HuH-7.5 (cell line): ENCODE measurements around the gene RPL14.

Source experiments
- DNase-seq: peaks from one replicate; pipeline ENCODE4 v3.0.0; 2011; ENCODE audit warnings: low spot score

Gene RPL14

GRCh38 chr3:40463579-40463978 is 6.4 kb downstream of the RPL14 start:
- DNase-seq, result no peak

- DNase-seq, result no peak
Measured at GRCh38 chr3:40464339-40465110, 7.4 kb downstream of the RPL14 start.

- DNase-seq, result no peak
Measured at GRCh38 chr3:40465111-40465407, 7.9 kb downstream of the RPL14 start.

GRCh38 chr3:40465456-40465855 is 8.3 kb downstream of the RPL14 start:
- no peak for DNase-seq

- DNase-seq, result peak; percentile 29
Measured at GRCh38 chr3:40468018-40468417, 10.9 kb downstream of the RPL14 start.

- DNase-seq, result no peak
Measured at GRCh38 chr3:40470701-40471100, 13.6 kb downstream of the RPL14 start.

- DNase-seq, result peak; percentile 66
Measured at GRCh38 chr3:40476478-40477470, 19.6 kb downstream of the RPL14 start, which contains the start of gene ZNF619. Gene ZNF619, plus strand, starts transcription at chr3:40477122. Its CDS starts 858 bp downstream, at chr3:40477980.

- DNase-seq, result peak; percentile 30
Measured at GRCh38 chr3:40477666-40478065, 20.5 kb downstream of the RPL14 start.

GRCh38 chr3:40487172-40487571 is 30.0 kb downstream of the RPL14 start:
- DNase-seq, result no peak

GRCh38 chr3:40490916-40491315 is 33.8 kb downstream of the RPL14 start:
- no peak for DNase-seq

- no peak for DNase-seq
Measured at GRCh38 chr3:40494698-40495097, 37.6 kb downstream of the RPL14 start.

GRCh38 chr3:40497288-40497687 is 40.1 kb downstream of the RPL14 start:
- DNase-seq, result no peak

GRCh38 chr3:40499952-40500351 is 42.8 kb downstream of the RPL14 start:
- no peak for DNase-seq

GRCh38 chr3:40502034-40502433 is 44.9 kb downstream of the RPL14 start:
- no peak for DNase-seq

GRCh38 chr3:40504636-40505430 is 47.7 kb downstream of the RPL14 start:
- no peak for DNase-seq

GRCh38 chr3:40505599-40506462 is 48.7 kb downstream of the RPL14 start, which contains the start of gene ZNF620:
Gene ZNF620, plus strand, starts transcription at chr3:40506039. Its CDS starts 314 bp downstream, at chr3:40506353.
- peak; percentile 77 for DNase-seq

GRCh38 chr3:40511031-40511718 is 54.0 kb downstream of the RPL14 start:
- DNase-seq, result no peak

GRCh38 chr3:40516201-40516600 is 59.1 kb downstream of the RPL14 start:
- no peak for DNase-seq

GRCh38 chr3:40518067-40518466 is 60.9 kb downstream of the RPL14 start:
- DNase-seq, result no peak
